8988T (cell line): ENCODE measurements around the gene OTOP3.

Source experiments
- DNase-seq: peaks from one replicate; pipeline ENCODE4 v3.0.0; 2011

Gene OTOP3

GRCh38 chr17:74917430-74917829 lies 18.3 kb upstream of the OTOP3 start:
- DNase-seq: no peak

GRCh38 chr17:74918906-74919305 lies 16.8 kb upstream of the OTOP3 start:
- no peak for DNase-seq

- peak; percentile 69 for DNase-seq
Measured at GRCh38 chr17:74919440-74920305, 16.0 kb upstream of the OTOP3 start.

- DNase-seq: no peak
Measured at GRCh38 chr17:74920306-74920620, 15.4 kb upstream of the OTOP3 start.

- DNase-seq: no peak
Measured at GRCh38 chr17:74920642-74921025, 15.1 kb upstream of the OTOP3 start.

- no peak for DNase-seq
Measured at GRCh38 chr17:74921026-74921681, 14.5 kb upstream of the OTOP3 start.

GRCh38 chr17:74921769-74922168 lies 13.9 kb upstream of the OTOP3 start:
- DNase-seq: no peak

- DNase-seq: no peak
Measured at GRCh38 chr17:74922172-74922571, 13.5 kb upstream of the OTOP3 start.

GRCh38 chr17:74922694-74923537 lies 12.8 kb upstream of the OTOP3 start, which contains the start of gene USH1G:
Gene USH1G, minus strand, starts transcription at chr17:74923255. Its CDS starts 182 bp downstream, at chr17:74923073.
- no peak for DNase-seq

GRCh38 chr17:74923538-74924249 lies 12.0 kb upstream of the OTOP3 start:
- peak; percentile 89 for DNase-seq

GRCh38 chr17:74924250-74924948 lies 11.3 kb upstream of the OTOP3 start, which contains the start of gene OTOP2:
Gene OTOP2, plus strand, starts transcription at chr17:74924273. Its CDS starts 360 bp downstream, at chr17:74924633.
- no peak for DNase-seq

- DNase-seq: no peak
Measured at GRCh38 chr17:74925242-74925641, 10.5 kb upstream of the OTOP3 start.

GRCh38 chr17:74928786-74929185 lies 6.9 kb upstream of the OTOP3 start:
- DNase-seq: no peak

- DNase-seq: no peak
Measured at GRCh38 chr17:74930535-74931036, 5.1 kb upstream of the OTOP3 start.

- DNase-seq: no peak
Measured at GRCh38 chr17:74935048-74935447, 650 bp upstream of the OTOP3 start.

- no peak for DNase-seq
Measured at GRCh38 chr17:74936470-74936799, 737 bp downstream of the OTOP3 start.

GRCh38 chr17:74937064-74938051 lies 1.7 kb downstream of the OTOP3 start:
- DNase-seq: no peak

GRCh38 chr17:74938194-74938950 lies 2.7 kb downstream of the OTOP3 start:
- no peak for DNase-seq

- DNase-seq: no peak
Measured at GRCh38 chr17:74939534-74939933, 3.8 kb downstream of the OTOP3 start.
